Stimulated activated CD4-positive, alpha-beta T cell treated with anti-CD3 and anti-CD28 coated beads, Interleukin-12 subunit alpha, Interleukin-12 subunit beta, amount 100 ng/mL, for 24 hours (primary cell): Measurements from ENCODE around the gene HNF1A.
"Not testable (repeated sequence)": the region's sequence is repeated elsewhere in the genome, so short reads cannot be mapped to it uniquely, and the experiment has no call there.

Experiments
- DNase-seq, 2 experiments: peaks; one replicate each; pipeline ENCODE4 v3.0.0-alpha.2; 2020; ENCODE audit warnings: low read depth in 2 of 2

HNF1A gene, protein sequence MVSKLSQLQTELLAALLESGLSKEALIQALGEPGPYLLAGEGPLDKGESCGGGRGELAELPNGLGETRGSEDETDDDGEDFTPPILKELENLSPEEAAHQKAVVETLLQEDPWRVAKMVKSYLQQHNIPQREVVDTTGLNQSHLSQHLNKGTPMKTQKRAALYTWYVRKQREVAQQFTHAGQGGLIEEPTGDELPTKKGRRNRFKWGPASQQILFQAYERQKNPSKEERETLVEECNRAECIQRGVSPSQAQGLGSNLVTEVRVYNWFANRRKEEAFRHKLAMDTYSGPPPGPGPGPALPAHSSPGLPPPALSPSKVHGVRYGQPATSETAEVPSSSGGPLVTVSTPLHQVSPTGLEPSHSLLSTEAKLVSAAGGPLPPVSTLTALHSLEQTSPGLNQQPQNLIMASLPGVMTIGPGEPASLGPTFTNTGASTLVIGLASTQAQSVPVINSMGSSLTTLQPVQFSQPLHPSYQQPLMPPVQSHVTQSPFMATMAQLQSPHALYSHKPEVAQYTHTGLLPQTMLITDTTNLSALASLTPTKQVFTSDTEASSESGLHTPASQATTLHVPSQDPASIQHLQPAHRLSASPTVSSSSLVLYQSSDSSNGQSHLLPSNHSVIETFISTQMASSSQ

DNA sequence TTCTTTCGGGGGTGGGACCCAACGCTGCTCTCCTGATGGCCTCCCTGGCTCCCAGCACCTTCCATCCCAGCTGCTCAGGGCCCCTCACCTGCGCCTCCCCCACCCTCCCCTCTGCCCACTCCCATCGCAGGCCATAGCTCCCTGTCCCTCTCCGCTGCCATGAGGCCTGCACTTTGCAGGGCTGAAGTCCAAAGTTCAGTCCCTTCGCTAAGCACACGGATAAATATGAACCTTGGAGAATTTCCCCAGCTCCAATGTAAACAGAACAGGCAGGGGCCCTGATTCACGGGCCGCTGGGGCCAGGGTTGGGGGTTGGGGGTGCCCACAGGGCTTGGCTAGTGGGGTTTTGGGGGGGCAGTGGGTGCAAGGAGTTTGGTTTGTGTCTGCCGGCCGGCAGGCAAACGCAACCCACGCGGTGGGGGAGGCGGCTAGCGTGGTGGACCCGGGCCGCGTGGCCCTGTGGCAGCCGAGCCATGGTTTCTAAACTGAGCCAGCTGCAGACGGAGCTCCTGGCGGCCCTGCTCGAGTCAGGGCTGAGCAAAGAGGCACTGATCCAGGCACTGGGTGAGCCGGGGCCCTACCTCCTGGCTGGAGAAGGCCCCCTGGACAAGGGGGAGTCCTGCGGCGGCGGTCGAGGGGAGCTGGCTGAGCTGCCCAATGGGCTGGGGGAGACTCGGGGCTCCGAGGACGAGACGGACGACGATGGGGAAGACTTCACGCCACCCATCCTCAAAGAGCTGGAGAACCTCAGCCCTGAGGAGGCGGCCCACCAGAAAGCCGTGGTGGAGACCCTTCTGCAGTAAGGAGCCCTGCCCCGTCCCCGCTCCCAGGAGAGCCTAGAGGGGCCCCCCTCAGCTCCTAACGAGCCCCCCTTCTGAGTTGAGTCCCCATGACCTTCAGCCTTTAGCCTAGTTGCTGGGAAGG lies at the start of gene HNF1A:
Gene HNF1A, plus strand, starts transcription at position 248 of the 924 bp plus-strand sequence. Its CDS starts 226 bp downstream, at position 474.
- no peak for DNase-seq

DNA sequence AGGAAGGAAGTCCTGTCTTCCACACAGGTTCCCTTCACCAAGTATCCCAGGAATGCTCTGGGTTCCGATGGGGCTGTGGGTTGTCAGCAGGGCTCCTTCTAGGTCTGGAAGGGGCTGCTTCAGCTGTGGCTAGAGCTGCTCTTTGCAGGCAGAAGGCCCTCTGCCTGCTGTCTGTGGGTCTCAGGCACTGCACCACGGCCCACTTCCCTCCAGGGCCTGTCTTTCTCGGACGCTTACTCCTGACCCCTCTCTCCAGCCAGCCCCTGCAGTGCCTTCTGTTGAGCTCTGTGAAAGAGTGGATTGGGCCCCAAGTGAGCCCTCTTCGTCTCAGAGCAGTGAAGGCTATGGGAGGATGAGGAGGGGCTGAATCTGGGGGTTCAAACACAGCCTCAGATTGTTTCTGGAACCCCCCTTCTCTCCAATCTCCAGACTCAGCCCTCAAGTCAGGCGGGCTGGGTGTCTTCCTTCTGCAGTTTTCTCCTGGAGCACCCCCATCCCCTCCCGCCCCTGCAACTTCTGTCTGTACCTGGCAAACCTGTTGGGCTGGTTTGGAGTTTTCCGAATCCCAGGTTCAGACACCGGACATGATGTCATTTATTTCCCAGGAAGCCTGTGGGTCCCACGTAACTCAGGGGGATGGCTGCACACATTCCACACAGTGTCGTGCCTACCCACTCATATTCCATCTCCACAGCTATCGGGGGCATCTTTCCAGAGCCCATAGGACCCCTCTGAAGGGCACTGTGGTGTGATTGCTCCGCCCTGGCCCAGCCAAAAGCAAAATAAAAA lies 49.3 kb upstream of the HNF1A start:
- DNase-seq: no peak

DNA sequence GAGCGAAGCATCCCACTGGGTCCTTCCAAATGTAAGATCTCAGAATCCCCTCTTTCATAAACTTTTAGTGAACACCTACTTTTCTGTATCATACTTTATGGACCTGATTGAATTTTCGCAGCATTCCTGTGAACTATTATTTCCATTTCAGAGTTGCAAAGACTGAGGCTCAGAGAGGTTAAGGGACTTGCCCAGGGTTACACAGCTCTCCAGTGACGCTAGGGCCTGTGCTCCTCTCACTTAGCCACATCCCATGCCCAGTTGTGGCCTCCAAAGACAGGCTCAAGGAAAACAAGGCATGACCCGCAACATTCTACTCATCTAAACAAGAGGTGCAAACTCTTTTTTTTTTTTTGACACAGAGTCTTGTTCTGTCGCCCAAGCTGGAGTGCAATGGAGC lies 48.3 kb upstream of the HNF1A start:
- no peak for DNase-seq

DNA sequence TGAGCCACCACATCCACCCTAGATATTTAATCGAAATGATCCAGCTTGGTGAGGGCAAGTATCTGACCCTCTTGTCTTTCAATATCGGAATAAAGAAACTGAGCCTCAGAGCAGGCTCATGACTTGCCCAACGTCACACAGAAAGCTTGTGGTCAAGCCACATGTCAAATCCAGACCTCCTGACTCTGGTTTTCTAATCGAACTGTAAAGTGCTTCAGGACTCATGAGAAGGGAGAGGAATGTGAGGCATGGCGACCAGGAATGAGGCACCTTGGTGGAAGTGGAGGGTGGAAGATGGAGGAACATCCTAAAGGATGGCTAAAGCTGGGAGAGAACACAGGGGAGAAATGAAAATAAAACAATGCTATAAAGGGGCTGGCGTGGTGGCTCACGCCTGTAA lies 46.3 kb upstream of the HNF1A start:
- no peak for DNase-seq

DNA sequence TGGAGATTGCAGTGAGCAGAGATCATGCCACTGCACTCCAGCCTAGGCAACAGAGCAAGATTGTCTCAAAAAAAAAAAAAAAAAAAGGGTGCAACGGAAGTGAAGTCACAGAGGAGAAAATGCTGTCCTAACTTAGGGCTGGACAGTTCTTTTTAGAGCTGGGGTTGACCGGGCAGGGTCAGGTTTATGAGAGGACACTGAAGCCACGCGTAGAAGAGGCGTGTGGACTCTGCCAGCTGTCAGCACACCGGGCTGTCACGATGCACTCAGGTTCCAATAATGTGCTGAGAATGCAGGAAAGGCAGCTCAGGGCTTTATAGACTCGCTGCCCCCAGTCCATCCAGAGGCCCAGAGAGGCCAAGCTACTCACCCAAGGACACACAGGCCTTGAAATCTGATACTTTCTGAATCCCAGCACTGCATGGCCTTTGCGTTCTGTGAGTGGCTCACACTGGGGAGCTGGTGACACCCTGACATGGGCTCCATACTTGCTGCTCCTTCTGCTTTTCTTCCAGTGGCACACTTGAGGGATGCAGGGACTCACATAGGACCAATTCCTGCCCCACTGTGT lies 45.3 kb upstream of the HNF1A start:
- no peak for DNase-seq

DNA sequence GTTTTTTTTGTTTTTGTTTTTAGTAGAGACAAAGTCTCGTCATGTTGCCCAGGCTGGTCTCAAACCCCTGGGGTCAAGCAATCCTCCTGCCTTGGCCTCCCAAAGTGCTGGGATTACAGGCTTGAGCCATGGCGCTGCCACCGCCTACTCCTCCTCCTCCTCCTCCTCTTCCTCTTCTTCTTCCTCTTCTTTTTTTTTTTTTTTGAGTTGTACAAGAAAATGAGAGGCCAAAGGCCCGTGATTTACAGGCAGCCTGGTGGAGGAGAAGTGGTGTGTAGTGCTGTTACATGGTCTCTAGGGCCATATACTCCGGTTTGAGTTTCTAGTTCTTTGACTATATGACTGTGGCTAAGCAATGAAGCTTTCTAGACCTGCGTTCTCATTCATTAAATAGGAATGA lies 44.6 kb upstream of the HNF1A start:
- no peak for DNase-seq

DNA sequence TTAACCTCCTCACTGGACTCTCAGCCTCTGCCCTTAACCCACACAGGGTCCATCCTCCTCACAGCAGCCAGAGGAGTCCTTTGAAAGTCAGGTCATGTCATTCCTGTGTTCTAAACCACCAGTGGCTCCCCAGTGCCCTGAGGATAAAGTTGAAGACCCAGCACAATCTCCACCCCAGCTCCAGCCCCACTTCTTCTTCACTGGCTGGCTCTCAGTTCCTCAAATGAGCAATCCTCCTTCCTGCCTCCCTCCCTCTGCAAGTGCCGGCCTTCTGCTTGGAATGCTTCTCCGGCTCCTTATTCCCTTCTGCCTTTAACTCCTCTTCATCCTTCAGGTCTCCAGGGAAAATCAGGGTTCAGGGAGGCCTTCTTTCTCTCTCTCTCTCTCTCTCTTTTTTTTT lies 42.1 kb upstream of the HNF1A start:
- no peak for DNase-seq

DNA sequence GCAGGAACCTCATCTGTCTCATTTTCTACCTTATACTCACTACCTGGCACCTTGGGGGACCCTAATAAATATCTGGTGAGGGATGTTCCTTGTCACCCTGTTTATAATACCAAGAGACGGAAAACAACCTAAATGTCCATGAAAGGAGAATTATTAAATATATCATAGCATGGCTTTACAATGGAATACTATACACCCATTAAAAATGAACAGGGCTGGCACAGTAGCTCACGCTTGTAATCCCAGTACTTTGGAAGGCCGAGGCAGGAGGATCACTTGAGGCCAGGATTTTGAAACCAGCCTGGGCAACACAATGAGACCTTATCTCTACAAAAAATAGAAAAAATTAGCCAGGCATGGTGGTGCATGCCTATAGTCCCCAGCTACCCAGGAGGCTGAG lies 39.8 kb upstream of the HNF1A start:
- no peak for DNase-seq

DNA sequence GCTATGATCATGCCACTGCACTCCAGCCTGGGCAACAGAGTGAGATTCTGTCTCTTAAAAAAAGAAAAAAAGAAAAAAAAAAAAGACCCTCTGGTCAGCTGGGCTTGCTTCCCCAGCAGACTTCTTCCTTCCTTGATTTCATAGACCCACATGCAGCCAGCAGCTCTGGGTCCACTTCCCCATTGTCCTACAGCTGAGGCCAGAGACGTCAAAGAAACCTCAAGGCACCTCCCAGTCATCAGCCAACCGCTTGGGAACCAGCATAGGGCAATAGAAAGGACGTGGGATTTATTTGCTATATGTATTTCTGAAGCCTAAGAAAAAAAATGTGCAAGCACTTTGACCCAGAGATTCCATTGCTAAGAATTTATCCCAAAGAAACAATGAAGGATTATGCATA lies 38.8 kb upstream of the HNF1A start:
- no peak for DNase-seq

DNA sequence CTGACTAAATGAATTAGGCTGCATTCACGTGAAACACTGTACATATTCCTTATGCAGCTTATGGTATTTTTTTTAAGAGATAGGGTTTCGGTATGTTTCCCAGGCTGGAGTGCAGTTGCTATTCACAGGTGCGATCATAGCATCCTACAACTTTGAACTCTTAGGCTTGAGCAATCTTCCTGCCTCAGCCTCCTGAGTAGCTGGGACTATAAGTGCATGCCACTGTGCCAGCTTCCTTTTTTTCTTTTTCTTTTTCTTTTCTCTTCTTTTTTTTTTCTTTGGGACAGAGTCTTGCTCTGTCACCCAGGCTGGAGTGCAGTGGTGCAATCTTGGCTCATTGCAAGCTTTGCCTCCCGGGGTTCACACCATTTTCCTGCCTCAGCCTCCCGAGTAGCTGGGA lies 38.3 kb upstream of the HNF1A start:
- DNase-seq: no peak

DNA sequence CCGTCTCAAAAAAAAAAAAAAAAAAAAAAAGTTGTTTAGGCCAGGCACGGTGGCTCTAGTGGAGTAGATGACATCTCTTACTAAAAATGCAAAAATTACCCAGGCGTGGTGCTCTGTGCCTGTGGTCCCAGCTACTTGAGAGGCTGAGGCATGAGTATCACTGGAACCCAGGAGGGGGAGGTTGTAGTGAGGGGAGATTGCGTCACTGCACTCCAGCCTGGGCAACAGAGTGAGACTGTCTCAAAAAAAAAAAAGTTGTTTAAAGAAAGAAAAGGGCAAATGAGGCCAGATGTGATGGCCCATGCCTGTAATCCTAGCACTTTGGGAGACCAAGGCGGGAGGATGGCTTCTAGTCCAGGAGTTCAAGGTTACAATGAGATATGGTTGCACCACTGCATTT lies 37.5 kb upstream of the HNF1A start:
- DNase-seq: no peak

DNA sequence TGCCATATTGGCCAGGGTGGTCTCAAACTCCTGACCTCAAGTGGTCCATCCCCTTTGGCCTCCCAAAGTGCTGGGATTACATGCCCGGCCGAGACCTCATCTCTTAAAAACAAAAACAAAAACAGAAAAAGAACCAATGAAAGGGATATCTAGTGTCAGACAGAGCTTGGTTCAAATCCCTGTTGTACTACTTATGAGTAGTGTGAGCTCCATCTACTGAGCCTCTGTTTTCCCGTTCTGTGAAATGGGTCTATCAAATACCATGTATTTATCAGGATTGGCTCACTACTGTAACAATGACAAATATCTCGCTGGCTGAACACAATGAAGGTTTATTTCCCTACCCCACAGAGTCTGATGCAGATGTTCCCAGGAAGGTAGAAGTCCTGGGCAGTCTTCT lies 36.9 kb upstream of the HNF1A start:
- no peak for DNase-seq

DNA sequence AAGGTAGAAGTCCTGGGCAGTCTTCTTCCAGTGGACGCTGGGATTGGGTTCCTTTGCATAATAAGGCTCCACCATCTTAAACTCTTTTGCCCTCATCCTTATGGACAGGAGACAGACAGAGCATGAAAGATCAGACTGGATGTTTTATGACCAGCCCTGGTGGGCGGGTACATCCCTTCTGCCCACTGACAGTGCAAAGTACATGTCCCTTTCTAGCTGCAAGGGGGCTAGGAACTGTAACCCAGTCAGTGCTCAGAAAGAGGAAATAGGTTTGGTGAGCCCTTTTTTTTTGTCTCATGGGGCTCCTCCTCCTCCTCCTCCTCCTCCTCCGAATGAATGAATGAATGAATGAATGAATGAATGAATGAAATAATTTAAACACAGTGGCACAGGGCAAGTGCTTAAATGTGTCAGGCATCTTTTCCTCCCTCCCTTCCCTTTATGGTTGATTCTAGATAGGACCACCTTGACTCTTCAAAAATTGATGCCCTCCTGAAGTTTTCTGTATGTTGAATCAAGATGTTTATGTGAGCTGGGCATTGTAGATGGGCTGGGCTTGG lies 36.4 kb upstream of the HNF1A start:
- DNase-seq: no peak

DNA sequence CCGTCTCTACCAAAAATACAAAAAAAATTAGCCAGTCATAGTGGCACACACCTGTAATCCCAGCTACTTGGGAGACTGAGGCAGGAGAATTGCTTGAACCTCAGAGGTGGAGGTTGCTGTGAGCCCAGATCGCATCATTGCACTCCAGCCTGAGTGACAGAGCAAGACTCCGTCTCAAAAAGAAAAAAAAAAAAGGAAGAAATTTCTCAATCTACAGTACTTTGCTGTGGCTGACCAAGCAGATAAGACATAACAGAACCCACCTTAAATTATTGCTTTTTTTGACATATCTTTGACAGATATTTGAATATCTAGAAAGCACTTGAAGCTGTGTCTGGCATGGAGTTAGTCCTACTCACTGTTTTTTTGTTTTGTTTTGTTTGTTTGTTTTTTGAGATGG lies 34.9 kb upstream of the HNF1A start:
- DNase-seq: no peak

DNA sequence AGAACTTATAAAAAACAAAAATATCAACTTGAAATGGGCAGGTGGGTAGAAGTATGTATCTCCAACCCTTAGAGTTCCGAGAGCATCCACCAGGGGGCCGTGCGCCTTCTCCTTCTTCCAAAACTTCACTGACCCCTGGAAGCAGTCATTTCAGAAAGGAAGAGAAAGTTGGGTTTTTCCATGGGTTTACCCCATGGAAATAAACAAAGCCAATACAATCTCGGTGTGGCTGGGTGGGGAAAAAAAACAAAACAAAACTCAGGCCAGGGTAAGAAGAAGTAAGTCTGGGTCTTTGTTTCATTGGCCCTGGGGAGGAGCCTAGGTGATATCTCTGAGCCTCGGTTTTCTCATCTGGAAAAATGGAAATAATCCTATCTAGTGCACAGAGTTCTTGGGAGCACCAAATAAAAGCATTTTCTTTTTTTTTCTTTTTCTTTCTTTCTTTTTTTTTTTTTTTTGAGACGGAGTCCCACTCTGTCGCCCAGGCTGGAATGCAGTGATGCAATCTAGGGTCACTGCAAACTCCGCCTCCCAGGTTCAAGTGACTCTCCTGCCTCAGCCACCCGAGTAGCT lies 33.6 kb upstream of the HNF1A start:
- peak; percentile 29 to 66 for DNase-seq

DNA sequence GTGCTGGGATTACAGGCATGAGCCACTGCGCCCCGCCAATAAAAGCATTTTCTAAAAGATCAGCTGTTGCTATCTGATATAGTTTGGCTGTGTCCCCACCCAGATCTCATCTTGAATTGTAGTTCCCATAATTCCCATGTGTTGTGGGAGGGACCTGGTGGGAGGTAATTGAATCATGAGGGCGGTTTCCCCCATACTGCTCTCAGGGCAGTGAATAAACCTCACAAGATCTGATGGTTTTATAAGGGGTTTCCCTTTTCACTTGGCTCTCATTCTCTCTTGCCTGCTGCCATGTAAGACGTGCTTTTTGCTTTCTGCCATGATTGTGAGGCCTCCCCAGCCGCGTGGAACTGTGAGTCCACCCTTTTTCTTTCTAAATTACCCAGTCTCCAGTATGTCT lies 32.8 kb upstream of the HNF1A start:
- DNase-seq: not testable (repeated sequence)

DNA sequence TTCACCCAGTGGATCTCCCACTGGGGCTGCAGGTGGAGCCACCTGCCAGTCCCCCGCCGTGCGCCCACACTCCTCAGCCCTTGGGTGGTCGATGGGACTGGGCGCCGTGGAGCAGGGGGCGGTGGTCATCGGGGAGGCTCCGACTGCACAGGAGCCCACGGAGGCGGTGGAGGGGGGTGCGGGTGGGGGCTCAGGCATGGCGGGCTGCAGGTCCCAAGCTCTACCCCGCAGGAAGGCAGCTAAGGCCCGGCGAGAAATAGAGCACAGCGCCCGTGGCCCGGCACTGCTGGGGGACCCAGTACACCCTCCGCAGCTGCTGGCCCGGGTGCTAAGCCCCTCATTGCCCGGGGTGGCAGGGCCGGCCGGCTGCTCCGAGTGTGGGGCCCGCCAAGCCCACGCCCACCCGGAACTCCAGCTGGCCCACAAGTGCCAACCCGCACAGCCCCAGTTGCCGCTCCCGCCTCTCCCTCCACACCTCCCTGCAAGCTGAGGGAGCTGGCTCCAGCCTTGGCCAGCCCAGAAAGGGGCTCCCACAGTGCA lies 28.0 kb upstream of the HNF1A start:
- not testable (repeated sequence) for DNase-seq

DNA sequence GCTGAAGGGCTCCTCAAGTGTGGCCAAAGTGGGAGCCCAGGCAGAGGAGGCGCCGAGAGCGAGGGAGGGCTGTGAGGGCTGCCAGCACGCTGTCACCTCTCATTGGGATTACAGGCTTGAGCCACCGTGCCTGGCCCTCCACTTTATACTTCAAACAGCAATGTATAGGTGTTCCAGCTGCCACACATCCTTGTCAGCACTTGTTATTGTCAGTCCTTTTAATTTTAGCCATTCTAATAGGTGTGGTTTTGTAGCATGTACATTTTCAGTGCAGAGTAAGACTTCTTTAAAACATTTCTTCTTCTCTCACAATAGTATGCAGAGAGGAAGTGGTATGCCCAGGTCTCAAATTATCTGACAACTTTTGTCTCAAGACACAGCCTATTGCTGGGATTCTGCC lies 27.5 kb upstream of the HNF1A start:
- no peak for DNase-seq

DNA sequence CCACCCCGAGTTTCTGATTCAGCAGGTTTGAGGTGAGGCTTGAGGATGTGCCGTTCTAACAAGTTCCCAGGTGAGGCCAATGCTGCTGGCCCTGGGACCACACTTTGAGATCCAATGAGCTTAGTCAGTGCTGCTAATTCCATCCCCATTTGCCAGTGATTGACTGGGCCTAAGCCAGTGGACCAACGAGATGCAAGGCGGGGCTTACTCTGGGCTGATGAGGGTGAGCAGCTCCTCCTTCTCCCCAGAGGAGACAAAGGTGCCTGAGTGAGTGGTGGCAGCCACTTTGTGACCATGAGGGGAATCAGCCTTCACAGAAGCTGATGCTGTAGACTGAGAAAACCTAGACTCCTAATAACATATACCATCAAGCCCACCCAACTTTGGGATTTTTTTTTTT lies 23.1 kb upstream of the HNF1A start:
- no peak for DNase-seq

DNA sequence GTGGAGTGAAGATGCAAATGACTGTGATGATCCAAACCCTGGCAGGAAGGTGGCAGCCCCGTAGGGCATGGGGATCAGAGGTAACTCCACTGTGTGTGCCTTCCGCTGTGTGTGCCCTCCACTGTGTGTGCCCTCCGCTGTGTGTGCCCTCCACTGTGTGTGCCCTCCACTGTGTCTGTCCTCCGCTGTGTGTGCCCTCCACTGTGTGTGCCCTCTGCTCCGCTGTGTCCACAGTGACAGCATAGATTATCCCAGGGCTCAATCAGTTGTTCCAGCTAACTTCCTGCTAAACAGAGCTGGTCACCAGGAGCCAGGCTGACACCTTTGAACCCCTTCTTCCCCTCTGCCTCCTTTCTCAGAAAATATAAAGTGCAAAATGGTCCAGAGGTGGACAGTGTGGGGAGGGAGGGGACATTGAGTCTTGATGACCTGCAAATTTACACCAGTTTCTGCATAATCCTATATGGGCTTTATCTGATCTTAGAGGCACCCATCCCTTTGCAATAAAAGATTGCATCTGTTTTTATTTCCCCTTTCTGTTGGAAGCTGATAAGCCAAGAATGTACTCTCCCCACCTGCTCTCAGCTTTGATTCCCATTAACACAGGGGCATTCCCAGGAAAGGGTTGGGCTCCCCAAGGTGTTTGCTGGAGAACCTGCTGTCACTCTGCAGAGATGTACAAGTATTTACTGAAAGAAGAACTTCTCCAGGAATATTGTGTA lies 21.6 kb upstream of the HNF1A start:
- no peak for DNase-seq
